Measurements from ENCODE around the gene ZNF683.
"Not testable (repeated sequence)": the region's sequence is repeated elsewhere in the genome, so short reads cannot be mapped to it uniquely, and the experiment has no call there.

Gene ZNF683

DNA sequence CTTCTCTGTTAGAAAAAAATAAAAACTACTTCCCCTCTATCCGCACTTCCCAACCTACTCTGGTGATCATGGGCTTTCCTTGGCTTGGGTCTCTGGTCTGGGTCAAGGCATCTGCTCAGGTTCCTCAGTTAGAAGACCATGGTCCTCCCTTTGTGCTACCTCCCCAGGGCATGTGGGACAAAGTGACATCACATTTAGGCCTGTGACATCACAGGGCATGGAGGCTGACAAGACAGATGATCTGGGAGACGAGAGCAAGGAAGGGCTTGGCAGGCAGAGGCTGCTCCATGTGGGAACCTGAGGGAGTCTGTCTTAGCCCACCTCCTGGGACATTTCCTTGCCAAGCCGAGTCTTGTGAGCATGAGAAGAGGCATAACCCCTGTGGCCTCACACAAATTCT, at the start of gene ZNF683:
Gene ZNF683, minus strand, starts transcription at position 140 of the 400 bp plus-strand sequence. CDS start 4,179 bp downstream, outside the sequence.
- not testable (repeated sequence) for DNase-seq (ENCODE audit: low read depth in 2 of 2)

DNA sequence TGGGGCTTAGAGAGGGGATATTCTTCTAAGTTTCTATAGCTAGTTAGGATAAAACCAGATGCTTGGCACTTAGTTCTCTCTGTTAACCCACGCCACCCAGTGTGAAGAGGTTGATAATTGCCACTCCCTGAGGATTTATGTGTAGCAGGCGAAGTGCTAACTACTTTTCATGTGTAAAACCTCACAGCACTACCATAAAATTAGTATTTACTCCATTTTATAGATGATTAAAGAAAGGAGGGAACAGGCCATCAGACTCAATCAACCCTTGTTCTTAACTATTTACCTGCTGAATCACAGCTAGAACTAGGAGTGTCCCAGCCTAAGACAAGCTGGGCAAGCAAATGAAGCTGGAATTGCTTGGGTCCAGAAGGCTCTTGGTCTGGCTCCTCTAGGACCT, 46.9 kb upstream of the ZNF683 start:
- no peak for DNase-seq (ENCODE audit: low read depth in 2 of 2)

DNA sequence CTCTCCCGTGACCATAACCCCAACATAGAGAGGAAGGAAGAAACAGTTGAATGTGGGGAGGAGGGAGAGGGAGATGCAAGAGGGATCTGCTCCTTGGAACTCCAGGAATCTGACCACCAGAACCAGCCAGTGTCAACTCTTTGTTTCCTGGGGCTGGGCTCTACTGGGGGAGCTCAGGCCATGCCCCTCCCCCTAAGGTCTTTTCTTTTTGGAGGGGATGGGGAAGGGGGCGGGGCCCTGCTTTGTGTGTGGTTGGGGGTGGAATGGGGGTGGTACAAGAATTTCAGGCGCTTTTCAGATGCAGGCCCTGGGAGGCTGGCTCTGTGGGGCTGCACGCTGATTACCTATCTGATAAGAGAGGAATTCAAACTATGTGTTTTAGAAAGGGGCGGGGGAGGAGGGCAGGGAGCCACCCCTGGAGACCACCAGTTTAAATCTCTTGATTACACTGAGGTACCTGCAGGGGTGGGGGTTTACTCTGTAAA, 46.4 kb upstream of the ZNF683 start:
- DNase-seq (ENCODE audit: low read depth in 2 of 2): no peak

DNA sequence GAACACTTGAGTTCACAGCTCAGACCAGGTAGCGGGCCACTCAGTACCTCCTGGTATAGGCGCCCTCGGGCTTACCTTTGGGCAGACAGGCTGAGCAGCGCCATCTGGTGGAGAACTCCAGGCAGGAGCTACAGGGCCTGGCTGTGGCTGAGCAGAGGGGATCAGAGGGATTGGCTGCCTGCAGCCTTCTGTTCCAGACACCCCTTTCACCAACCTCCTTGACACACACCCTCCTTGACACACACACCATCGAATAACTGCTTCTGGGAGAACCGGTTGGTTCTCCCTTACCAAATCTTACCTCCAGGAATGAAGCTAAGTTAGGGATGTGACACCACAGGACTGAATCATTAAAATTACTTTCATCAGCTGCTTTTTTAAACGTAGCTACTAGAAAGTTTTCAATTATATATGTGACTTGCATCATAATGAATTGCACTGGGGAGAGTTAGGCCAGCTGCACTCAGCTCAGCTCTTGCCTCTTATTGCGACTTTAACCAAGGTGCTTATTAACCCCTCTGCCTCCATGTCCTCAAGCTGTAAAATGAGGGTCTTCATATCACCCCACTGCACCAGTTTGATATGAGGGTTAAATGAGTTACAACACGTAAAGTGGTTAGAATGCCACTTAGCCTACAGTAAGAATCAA, 44.7 kb upstream of the ZNF683 start:
- DNase-seq (ENCODE audit: low read depth in 2 of 2): peak; percentile 60 to 70

DNA sequence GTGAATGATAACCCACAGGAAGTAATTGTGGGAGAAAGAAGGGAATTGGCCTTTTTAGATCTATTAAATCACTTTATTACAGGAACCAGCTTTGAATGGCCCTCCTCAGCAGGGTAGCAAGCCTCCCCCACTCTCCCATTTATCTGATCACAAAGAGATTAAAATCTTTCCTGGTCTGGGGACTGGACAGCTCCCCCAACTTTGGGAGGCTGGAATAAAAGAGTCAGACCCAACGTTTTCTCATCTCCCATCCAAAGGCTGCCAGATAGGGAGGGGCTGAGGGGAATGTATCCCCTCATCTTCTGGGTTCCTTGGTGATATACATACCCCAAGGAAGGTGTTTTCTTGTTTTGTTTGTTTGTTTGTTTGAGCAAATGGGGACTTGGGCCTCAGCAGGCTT, 40.5 kb upstream of the ZNF683 start:
- no peak for DNase-seq (ENCODE audit: low read depth in 2 of 2)

DNA sequence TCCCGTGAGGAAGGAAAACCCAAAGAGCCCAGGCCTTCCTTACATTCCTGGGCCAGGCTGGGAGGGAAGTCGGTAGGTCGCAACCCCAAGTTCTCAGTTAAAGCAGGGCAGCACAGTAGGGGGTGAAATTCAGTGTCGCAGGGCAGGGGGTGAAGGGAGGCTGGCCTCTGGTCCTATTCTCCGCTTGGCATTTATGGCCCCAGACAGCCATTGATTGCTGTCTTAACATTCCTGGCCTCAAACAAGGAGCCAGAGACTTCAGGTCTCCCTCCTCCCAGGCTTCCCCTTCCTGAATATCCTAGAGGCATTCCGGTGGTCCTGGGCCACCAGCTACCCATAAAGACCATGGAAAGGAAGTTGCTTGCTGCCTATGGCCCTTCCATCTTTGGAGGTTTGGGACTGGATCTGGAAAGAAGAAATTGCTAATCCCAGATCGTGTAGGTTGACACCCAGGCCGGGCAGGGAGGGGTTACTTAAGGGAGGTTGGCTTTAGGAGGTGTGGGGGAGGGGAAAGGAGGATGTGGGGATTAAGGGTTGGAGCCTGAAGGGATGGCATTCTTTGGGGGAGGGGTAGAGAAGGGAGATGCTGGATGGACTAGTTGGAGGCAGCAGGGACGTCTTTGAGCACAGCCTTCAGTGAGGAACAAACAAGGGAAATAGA, 39.8 kb upstream of the ZNF683 start:
- no peak for DNase-seq (ENCODE audit: low read depth in 2 of 2)

DNA sequence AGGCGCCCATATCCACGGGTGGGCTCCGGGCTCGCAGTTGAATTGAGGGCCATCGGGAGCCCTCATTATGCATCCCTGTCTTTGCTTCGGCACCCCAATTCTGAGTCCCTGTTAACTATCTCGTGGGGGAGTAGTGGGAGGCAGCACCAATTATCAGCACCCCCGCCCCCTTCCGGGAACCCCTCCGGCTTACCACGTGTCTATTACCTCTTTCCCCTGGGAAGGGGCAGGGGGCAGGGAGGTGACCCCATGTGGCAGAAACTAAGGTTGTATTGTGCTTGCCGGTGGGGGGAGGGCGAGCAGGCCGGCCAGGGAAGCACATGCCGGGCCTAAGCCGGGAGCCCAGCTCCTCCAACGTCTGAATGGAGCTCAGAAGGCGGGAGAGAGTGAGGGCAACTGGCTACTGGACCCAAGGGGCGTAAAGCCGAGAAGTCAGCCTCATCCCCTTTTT, 39.1 kb upstream of the ZNF683 start:
- no peak for DNase-seq (ENCODE audit: low read depth in 2 of 2)

DNA sequence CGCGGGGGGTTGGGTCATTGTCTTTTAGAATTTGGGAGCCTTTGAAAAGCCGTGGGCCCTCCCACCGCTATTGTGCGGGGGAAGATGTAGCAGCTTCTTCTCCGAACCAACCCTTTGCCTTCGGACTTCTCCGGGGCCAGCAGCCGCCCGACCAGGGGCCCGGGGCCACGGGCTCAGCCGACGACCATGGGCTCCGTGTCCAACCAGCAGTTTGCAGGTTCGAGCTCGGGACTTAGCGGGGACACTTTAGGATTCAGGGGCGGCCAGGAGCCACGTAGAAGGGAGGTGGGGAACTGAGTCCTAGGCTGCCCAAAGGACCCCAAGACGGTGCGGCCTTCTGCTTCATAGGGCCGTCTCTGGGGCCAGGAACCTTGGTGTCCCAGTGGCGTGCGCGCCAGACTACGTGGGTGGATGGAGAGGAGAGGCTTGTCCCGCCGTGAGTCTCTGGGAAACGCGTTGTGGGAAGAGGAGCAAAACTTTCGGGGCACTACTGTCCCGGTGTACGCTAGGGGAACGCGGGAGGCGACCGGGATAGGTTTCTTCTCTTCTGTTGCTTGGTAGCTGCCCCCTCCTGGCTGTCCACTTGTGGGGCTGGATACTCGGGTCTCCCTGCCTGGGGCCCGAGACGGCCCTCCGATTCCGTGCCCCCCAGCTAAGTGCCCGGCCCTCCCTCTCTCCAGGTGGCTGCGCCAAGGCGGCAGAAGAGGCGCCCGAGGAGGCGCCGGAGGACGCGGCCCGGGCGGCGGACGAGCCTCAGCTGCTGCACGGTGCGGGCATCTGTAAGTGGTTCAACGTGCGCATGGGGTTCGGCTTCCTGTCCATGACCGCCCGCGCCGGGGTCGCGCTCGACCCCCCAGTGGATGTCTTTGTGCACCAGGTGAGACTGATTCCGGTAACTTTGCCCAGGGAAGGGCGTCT, 38.4 kb upstream of the ZNF683 start, which contains the start of gene LIN28A:
Gene LIN28A, plus strand, starts transcription at position 112 of the 918 bp plus-strand sequence. Its CDS starts 75 bp downstream, at position 187.
- no peak for DNase-seq (ENCODE audit: low read depth in 2 of 2)

DNA sequence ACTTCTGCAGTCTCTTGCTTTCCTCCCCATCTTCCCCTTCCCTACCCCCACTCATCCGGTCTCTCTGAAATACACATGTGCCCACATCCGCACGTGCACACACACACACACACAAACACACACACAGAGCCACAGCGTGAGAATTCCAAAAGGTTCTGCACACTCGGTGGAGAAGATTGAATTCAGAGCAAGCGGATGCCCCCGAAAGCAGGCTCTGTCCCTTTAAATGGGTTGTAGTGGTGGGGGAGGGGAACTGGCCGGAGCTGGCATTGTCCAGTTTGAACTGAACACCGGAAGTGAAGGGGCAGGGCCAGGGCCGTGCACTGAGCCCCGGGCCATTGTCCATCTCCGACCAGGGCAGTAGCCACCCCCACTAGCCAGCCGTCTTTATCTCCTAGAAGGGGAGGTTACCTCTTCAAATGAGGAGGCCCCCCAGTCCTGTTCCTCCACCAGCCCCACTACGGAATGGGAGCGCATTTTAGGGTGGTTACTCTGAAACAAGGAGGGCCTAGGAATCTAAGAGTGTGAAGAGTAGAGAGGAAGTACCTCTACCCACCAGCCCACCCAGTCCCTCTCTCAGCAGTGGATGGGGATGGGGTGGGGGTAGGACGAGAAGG, 36.7 kb upstream of the ZNF683 start:
- no peak for DNase-seq (ENCODE audit: low read depth in 2 of 2)

DNA sequence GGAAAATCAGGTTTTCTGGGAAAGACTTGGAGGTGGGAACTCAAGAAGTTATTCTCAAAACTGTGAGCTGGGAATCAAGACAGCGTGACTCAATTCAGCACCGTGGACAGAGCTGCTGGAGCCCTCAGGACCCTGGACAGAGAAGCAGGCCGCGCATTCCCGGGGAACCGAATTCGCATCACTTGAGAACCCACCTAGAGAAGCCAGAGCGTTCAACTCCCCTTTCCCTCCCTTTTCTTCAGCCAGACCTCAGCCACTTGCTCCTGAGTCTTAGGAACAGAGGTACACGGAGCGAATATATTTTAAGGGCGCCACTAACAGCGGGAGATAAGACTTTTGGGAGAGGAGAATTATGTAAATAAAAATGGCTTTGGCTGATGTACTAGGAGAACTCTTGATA, 36.1 kb upstream of the ZNF683 start:
- DNase-seq (ENCODE audit: low read depth in 2 of 2): peak; percentile 38 to 57

DNA sequence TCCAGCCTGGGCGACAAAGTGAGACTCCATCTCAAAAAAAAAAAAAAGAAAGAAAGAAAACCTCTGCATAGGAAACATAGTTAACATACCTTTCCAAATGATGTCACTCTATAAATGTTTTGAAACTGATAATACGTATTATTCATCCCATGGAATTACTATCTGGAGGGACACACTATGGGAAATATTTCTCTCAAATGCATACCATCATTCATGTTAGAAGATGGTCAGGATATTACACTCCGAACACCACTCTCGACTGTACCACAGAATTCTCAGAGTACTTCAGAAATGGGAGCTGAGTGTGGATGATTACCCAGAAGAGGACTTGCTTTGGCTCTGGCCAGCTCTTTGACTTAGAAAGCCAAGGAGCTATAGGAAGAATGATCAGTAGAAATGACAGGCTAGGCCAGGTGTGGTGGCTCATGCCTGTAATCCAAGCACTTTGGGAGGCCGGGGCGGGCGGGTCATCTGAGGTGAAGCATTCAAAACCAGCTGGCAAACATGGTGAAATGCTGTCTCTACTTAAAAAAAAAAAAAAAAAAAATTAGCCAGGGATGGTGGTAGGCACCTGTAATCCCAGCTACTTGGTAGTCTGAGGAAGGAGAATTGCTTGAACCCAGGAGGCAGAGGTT, 32.8 kb upstream of the ZNF683 start:
- no peak for DNase-seq (ENCODE audit: low read depth in 2 of 2)

DNA sequence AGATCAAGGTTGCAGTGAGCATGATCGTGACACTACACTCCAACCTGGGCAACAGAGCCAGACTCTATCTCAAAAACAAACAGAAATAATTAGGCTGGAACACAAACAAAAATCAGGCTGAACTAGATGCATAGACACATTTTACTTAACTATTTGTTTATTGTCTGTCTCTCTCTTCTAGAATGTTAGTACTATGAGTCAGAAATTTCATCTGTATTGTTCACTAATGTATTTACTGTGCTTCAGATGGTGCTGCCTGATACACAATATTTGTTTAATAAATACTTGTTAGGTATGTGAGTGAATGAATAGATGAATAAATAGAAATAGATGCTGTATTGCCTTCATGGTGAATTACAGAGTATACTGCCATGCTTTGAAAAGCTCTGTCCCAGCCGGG, 32.1 kb upstream of the ZNF683 start:
- no peak for DNase-seq (ENCODE audit: low read depth in 2 of 2)

DNA sequence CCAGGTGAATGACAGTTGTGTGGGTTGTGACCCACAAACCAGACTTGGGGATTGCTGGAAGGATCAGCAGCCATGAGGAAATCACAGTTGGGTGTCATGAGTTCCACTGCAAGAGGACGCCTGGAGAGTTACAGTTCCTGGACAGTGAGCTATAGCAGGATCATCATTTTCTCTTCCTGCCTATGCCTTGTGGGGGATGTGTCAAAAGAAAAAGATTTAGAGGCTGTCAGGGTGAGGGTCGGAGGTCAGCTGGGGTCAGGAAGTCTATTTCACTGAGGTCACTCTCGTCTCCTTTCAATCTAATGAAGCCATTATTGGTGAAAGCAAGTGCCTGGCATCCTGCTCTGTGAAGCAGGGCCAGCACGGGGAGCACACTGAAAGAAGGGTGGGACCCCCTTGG, 31.1 kb upstream of the ZNF683 start:
- no peak for DNase-seq (ENCODE audit: low read depth in 2 of 2)

DNA sequence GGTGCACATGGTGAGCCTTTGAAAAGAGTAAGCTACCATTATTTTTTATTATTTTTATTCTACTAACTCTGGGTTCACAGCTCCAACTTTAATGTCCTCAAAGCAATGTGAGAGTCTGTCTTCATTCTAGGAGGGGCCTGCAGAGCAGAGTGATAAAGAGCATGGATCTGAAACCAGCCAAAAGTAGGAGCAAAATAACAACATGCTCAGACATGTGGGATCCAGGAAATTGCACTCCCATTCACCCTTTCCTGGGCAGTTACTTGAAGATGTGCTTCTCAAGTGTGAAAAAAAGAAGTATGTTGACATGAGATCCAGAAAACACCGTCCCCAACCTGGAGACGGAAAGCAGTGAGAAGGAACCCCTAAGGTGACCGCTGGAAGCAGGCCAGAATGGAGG, 29.3 kb upstream of the ZNF683 start:
- no peak for DNase-seq (ENCODE audit: low read depth in 2 of 2)

DNA sequence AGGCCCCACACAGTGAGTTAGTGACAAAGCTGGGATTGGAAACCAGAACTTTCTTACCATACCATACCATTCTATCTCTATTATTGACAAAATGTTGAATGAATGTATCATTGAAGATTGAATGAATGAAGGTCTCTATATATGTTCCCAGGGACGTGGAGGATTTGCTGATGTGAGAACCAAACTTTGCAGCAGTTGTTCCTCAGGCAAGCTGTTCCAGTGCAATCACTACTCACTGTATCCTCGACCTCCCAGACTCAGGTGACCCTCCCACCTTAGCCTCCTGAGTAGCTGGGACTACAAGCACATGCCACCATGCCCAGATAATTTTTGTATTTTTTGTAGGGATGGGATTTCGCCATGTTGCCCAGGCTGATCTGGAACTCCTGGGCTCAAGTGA, 26.5 kb upstream of the ZNF683 start:
- DNase-seq (ENCODE audit: low read depth in 2 of 2): no peak

DNA sequence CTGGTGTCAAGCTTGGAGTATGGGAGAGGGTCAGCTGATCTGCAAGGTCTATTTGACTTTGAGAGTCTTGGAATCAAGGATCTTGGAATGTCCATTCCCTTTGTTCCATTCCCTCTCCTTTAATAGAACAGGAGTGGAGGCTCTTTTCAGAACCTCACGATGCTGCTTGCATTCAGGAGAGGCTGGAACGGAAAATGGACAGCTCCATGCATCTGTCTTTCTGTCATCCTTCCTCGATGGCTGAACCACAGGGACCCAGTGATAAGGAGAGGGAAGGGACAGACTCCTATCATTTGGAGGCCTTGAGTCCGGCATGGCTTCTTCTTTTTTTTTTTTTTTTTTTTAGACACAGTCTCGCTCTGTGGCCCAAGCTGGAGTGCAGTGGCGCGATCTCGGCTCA, 23.2 kb upstream of the ZNF683 start:
- DNase-seq (ENCODE audit: low read depth in 2 of 2): no peak

DNA sequence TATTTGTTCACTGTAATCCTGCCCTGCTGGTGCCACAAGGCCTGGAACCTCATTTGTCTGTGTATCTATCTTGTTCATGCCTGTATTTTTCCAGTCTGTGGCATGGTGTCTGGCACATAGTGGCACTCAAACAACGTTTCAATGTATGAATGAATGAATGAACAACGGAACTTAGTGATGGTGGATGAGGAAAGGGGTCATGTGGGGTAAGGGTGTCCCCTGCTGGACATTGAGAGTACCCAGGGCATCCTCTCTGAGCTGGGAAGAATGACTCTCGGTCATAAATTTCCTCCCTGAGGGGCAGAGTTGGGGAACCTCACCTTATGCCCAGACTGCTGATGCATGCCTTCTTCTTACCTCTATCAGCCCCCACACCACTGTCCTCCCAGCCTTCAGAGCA, 18.9 kb upstream of the ZNF683 start:
- no peak for DNase-seq (ENCODE audit: low read depth in 2 of 2)

DNA sequence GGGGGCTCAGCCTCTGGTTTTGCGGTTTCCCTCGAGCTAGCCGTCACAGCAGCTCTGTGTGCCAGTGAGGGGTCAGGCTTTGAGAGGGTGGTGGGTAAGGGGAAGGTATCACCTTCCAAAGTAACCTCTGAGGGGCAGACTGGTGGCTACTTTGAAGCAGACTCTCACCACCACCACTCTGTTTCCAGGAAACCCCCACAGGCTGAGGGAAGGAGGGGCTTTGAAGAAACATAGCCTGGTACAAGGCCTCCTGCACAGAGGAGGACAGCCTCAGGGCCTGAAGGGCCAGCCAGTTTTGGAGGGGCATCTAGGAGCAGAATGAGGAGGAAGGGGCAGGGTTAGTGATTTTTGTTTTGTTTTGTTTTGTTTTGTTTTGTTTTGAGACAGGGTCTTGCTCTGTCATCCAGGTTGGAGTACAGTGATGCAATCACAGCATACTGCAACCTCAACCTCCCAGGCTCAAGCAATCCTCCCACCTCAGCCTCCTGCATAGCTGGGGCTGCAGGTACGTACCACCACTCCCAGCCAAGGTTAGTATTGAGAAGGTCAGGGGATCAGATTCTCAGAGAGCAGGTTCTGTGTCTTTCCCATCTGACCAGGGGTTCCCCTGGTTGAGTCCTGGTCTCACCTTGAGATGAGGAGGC, 17.2 kb upstream of the ZNF683 start:
- no peak for DNase-seq (ENCODE audit: low read depth in 2 of 2)

DNA sequence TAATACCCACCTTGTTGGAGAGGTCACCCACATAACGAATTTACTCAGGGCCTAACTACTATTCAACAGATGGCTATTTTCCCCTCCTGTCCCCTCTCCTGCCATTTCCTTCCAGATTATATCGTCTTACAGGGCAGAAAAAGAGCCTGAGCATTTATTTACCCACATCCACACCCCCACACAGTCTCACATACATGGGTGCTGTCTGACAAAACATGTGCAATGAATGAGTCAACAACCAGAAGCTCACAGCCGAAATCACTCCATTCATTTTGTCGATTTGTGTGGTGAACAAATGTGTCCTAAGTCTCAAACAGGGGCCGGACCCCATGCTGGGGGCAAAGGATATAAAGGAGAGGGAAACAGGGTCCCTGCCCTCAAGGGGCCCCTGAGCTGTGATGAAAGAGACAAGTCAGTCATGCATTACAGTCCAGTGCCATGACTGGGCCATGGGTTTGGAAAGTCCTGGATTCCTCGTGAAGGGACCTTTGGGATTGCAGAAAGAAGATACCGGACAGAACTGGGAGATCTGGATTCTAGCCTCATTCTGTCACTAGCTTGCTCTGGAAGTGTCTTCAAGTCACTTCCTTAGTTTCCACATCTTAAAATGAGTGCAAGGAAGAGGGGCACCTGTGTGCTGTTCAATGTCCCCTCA, 16.4 kb upstream of the ZNF683 start:
- DNase-seq (ENCODE audit: low read depth in 2 of 2): no peak

DNA sequence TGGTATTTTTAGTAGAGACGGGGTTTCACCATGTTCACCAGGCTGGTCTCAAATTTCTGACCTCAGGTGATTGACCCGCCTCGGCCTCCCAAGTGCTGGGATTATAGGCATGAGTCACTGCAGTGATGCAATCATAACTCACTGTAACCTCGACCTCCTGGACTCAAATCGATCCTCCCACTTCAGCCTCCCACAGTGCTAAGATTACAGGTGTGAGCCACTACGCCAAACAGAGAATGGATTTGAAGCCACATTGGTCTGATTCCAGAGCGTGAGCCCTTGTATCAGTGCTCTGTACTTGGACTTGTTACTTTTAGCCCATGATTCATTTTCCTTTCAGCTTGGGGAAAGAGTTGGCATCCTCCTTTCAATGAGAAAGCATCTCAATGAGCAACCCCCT, 14.9 kb upstream of the ZNF683 start:
- DNase-seq (ENCODE audit: low read depth in 2 of 2): no peak

Measured in stimulated activated CD8-positive, alpha-beta memory T cell treated with anti-CD3 and anti-CD28 coated beads, Interleukin-15, amount 100 ng/mL, for 4 hours (primary cell).